GM12878 (cell line): ENCODE results near the gene FBXO38. TPM values are rescaled to one million over a fixed set of nuclear protein-coding genes. Genes with fewer than 3 reads are reported as not detected.

Source experiments
- ATAC-seq: fragments of 200-7000 bp; cut with Tn5 transposase; 3 replicates; pipeline ENCODE4 v1.9.1; 2020; ENCODE audit warnings: mild to moderate bottlenecking, moderate library complexity
- BruUV-seq: library from RNA; stranded (reverse); fragments of 400-500 nt; replicated peaks from 2 replicates; lab custom pipeline; 2021; lab: Mats Ljungman, UMichigan
- CTCF ChIA-PET: fragments of 300-600 bp; sonication (Branson Sonifier 250); formaldehyde crosslinking; extraction: SDS; loops from one replicate; lab custom pipeline; 2021; ENCODE audit warnings: inconsistent platforms; lab: Yijun Ruan, JAX
- POLR2A ChIA-PET: fragments of 350-600 bp; formaldehyde crosslinking; extraction: SDS; loops from one replicate; lab custom pipeline; 2021; ENCODE audit warnings: inconsistent platforms; lab: Charles Lee
- RAD21 ChIA-PET: fragments of 300-600 bp; sonication (Branson Sonifier 250); formaldehyde crosslinking; loops from one replicate; lab custom pipeline; 2023; ENCODE audit warnings: antibody characterized with exemption; ENCODE audit not compliant: unreplicated experiment; lab: Charles Lee
- SMC1A ChIA-PET: fragments of 300-600 bp; sonication (Branson Sonifier 250); formaldehyde crosslinking; loops from one replicate; lab custom pipeline; 2023; ENCODE audit not compliant: unreplicated experiment, uncharacterized antibody; lab: Charles Lee
- DNase-seq: peaks from one replicate; pipeline ENCODE4 v3.0.0-alpha.2; 2011; ENCODE audit warnings: low read depth, low spot score
- FAIRE-seq: peaks from 3 replicates; lab custom pipeline; 2011; peaks lifted over from hg19 to GRCh38; lab: Jason Lieb, UNC
- H2AFZ ChIP-seq: 2 replicates; pipeline ENCODE4 v1.6.0; 2011; ENCODE audit warnings: low read depth, low read length, control low read depth; ENCODE audit not compliant: control insufficient read depth
- H3K27ac ChIP-seq: 2 replicates; pipeline ENCODE4 v1.5.1; 2011; ENCODE audit warnings: control low read depth; ENCODE audit not compliant: control insufficient read depth, insufficient read depth
- H3K27me3 ChIP-seq, 2 experiments: replicated peaks in 1 of 2; 2 replicates each; pipeline versions ENCODE4 v1.6.0 to v1.6.1; 2011; ENCODE audit warnings: low read length in 1 of 2; ENCODE audit not compliant: control insufficient read depth in 2 of 2, insufficient read depth in 2 of 2
- H3K36me3 ChIP-seq, 2 experiments: 2 replicates each; pipeline ENCODE4 v1.5.1; 2011; ENCODE audit warnings: low read length in 1 of 2; ENCODE audit not compliant: control insufficient read depth in 2 of 2, insufficient read depth in 2 of 2
- H3K4me1 ChIP-seq: 2 replicates; pipeline ENCODE4 v1.6.1; 2011; ENCODE audit warnings: mild to moderate bottlenecking, low read length, moderate library complexity, mixed read lengths; ENCODE audit not compliant: control insufficient read depth, insufficient read depth
- H3K4me2 ChIP-seq: 2 replicates; pipeline ENCODE4 v1.6.0; 2011; ENCODE audit warnings: control low read depth; ENCODE audit not compliant: control insufficient read depth, insufficient read depth
- H3K4me3 ChIP-seq: fragments of 200-600 bp; sonication (generic); 2 replicates; pipeline ENCODE4 v1.5.1; 2016
- H3K79me2 ChIP-seq: 2 replicates; pipeline ENCODE4 v1.6.0; 2011; ENCODE audit warnings: low read length; ENCODE audit not compliant: control insufficient read depth, insufficient read depth
- H3K9ac ChIP-seq: 2 replicates; pipeline ENCODE4 v1.8.0; 2011; ENCODE audit warnings: low read length, control low read depth, mixed read lengths; ENCODE audit not compliant: control insufficient read depth, insufficient read depth
- H3K9me3 ChIP-seq: replicated peaks from 3 replicates; pipeline ENCODE4 v1.5.1; 2011; ENCODE audit warnings: mild to moderate bottlenecking, low read length; ENCODE audit not compliant: control insufficient read depth, insufficient read depth
- H4K20me1 ChIP-seq: 2 replicates; pipeline ENCODE4 v1.6.0; 2011; ENCODE audit not compliant: control insufficient read depth, insufficient read depth
- ASH2L ChIP-seq: fragments of 300-600, 200-600 bp; sonication (generic); IDR thresholded peaks from 2 replicates; pipeline ENCODE4 v1.6.1; 2017; ENCODE audit warnings: low read depth, mild to moderate bottlenecking, borderline replicate concordance
- CBFB ChIP-seq: IDR thresholded peaks from 2 replicates; pipeline ENCODE4 v1.6.1; 2016; ENCODE audit warnings: antibody characterized with exemption, low read depth
- E2F8 ChIP-seq: fragments of 450-650 bp; IDR thresholded peaks from 2 replicates; pipeline ENCODE4 v1.6.1; 2018; ENCODE audit warnings: mild to moderate bottlenecking, low read depth, moderate library complexity; ENCODE audit not compliant: partially characterized antibody
- PAX5 ChIP-seq: IDR thresholded peaks from 2 replicates; pipeline ENCODE4 v1.6.1; 2011; ENCODE audit warnings: low read depth, low read length, borderline replicate concordance
- PRDM15 ChIP-seq: fragments of 450-650 bp; formaldehyde crosslinking; IDR thresholded peaks from 2 replicates; pipeline ENCODE4 v1.4.0; 2020; ENCODE audit warnings: mild to moderate bottlenecking, moderate library complexity
- SIN3A ChIP-seq: IDR thresholded peaks from 2 replicates; pipeline ENCODE4 v1.6.1; 2012; ENCODE audit warnings: low read depth, low read length, improper control_type of control experiment
- SMARCA5 ChIP-seq: fragments of 450-650 bp; IDR thresholded peaks from 2 replicates; pipeline ENCODE4 v1.6.1; 2017; ENCODE audit warnings: mild to moderate bottlenecking
- SREBF2 ChIP-seq: IDR thresholded peaks from 2 replicates; pipeline ENCODE4 v1.6.1; 2012; ENCODE audit warnings: mild to moderate bottlenecking, low read length
- TBL1XR1 ChIP-seq: IDR thresholded peaks from 2 replicates; pipeline ENCODE4 v1.6.1; 2012; ENCODE audit warnings: low read depth, low read length, improper control_type of control experiment
- ZBTB40 ChIP-seq: fragments of 450-650 bp; IDR thresholded peaks from 2 replicates; pipeline ENCODE4 v1.6.1; 2016; ENCODE audit warnings: mild to moderate bottlenecking, moderate library complexity, borderline replicate concordance
- ZNF274 ChIP-seq: IDR thresholded peaks from one replicate; pipeline ENCODE4 v1.8.0; 2011; ENCODE audit not compliant: insufficient read length, insufficient read depth
- WGBS: methylation state at CpG from one replicate; pipeline ENCODE4 v1.1.6; 2016; ENCODE audit warnings: low lambda C conversion rate; ENCODE audit not compliant: insufficient replicate concordance, insufficient coverage; ENCODE audit errors: missing lambda C conversion rate; 5-methylcytosine and 5-hydroxymethylcytosine counted together
- in situ Hi-C: fragments of 300-500 bp; cut with MboI; formaldehyde crosslinking; loops from 9 replicates; pipeline ENCODE4 v1.14.3; 2018; ENCODE audit warnings: mixed read lengths
- intact Hi-C: fragments of 100-400 bp; cut with micrococcal nuclease; formaldehyde crosslinking; loops from one replicate; pipeline ENCODE4 v1.14.2; 2022; ENCODE audit not compliant: unreplicated experiment
- polyA plus RNA-seq, 11 experiments: library from polyadenylated mRNA; depleted of rRNA in 4 of 11; unstranded in 6 of 11; stranded (reverse) in 5 of 11; fragments of >200 nt; fragmentation: Nextera tagmentation in 4 of 11; fragmentation: Illumina TruSeq in 1 of 11; extraction: Ambion mirVana in 4 of 11; extraction: Trizol in 1 of 11; gene quantifications; 1 replicate in 1 of 11; 2 replicates in 10 of 11; pipeline versions ENCODE4 v1.2.1 to v1.2.3, GENCODE V29; 2011 to 2016; ENCODE audit warnings: inconsistent platforms in 2 of 11, missing spikeins in 2 of 11, low read depth in 1 of 11
- total RNA-seq, 4 experiments: library from RNA; depleted of rRNA in 3 of 4; stranded (reverse); fragments of >200 nt in 3 of 4; fragmentation: Illumina TruSeq in 1 of 4; extraction: Trizol in 1 of 4; gene quantifications; 2 replicates each; pipeline versions ENCODE4 v1.2.1 to v1.2.3, GENCODE V29; 2013 to 2021

Gene FBXO38
- total and polyA plus RNA-seq, 10 of the 15 experiments (the other 5 are each of a cell fraction or from before 2014, with no cell fraction given) = 9.1 to 44.6 (median 28.3) TPM

- no peak for TF ChIP-seq ZNF274
These were observed 93.7 kb downstream of the FBXO38 start (continued) for GRCh38 chr5:148477429-148477828.

GRCh38 chr5:148482196-148482595, 98.4 kb downstream of the FBXO38 start:
- FAIRE-seq (no peak), ATAC-seq (peak; percentile 20; the same call in 1 of the 3 replicates), DNase-seq (no peak)
- no peak overlapping the region for H3K4me2 ChIP-seq
- no peak overlapping the region for H3K4me3 ChIP-seq
- H3K27ac ChIP-seq = no peak overlapping the region
- no peaks in the 10 kb centered on the region for H3K4me1 ChIP-seq
- H3K36me3 ChIP-seq = no peaks in the 10 kb centered on the region
- CTCF ChIA-PET = interaction anchor here (0.9 to 3.2 kb wide), 10 partner anchors 13 to 302 kb away, joined by 3 to 11 read pairs (median 4); no protein-coding TSS in a partner anchor
- TF ChIP-seq E2F8 (no peak), SIN3A (no peak), TBL1XR1 (no peak), ASH2L (no peak), SREBF2 (no peak), ZBTB40 (no peak), PRDM15 (no peak), PAX5 (no peak), CBFB (no peak), SMARCA5 (no peak)
- H3K9ac ChIP-seq = no peak overlapping the region
- intact Hi-C loops = loop anchor here (2.0 to 10.0 kb wide), 3 partner anchors 187 to 535 kb away; no protein-coding TSS in a partner anchor
- H3K27me3 ChIP-seq = no peaks in the 10 kb centered on the region; a peak in 1 of 4 replicates
- no peaks in the 10 kb centered on the region for H3K9me3 ChIP-seq
- in situ Hi-C loops = loop anchor here (25.0 kb wide), 1 partner anchor 295 kb away; no protein-coding TSS in a partner anchor
- BruUV-seq = no TSS peak
- H4K20me1 ChIP-seq = no peaks in the 10 kb centered on the region
- POLR2A ChIA-PET = interaction anchor here (0.6 kb wide), 1 partner anchor 83 kb away, joined by 3 read pairs; no protein-coding TSS in a partner anchor
- RAD21 ChIA-PET = interaction anchor here (1.3 to 1.4 kb wide), 2 partner anchors 248 to 302 kb away, joined by 4 read pairs; no protein-coding TSS in a partner anchor
- H3K79me2 ChIP-seq = no peaks in the 10 kb centered on the region
- 14% methylated on average over 7 of the region's 7 CpGs for WGBS
- no peak overlapping the region for H2AFZ ChIP-seq
- SMC1A ChIA-PET = interaction anchor here (1.1 kb wide), 1 partner anchor 295 kb away, joined by 3 read pairs; no protein-coding TSS in a partner anchor
